Prostate gland (tissue), 2 donors: ENCODE results near the gene KCTD4. TPM values are rescaled to one million over a fixed set of nuclear protein-coding genes. Genes with fewer than 3 reads are reported as not detected.

Experiments used
- DNase-seq: peaks from one replicate; pipeline ENCODE4 v3.0.0-alpha.2; 2019; ENCODE audit warnings: low spot score
- H3K27ac ChIP-seq, 2 donors: fragments of 200-600 bp; sonication (generic); 2 replicates each; pipeline ENCODE4 v1.5.1; 2017 to 2019
- H3K27me3 ChIP-seq: fragments of 200-600 bp; sonication (generic); replicated peaks from 2 replicates; pipeline ENCODE4 v1.5.1; 2019; ENCODE audit not compliant: insufficient read depth
- H3K36me3 ChIP-seq, 2 donors: fragments of 200-600 bp; sonication (generic); 1 replicate in 1 of 2; 2 replicates in 1 of 2; pipeline versions ENCODE4 v1.5.1 to v1.8.1; 2017 to 2019
- H3K4me1 ChIP-seq: fragments of 200-600 bp; sonication (generic); replicated peaks from 2 replicates; pipeline ENCODE4 v1.5.1; 2019
- H3K4me3 ChIP-seq, 2 donors: fragments of 200-600 bp; sonication (generic); 2 replicates each; pipeline ENCODE4 v1.5.1; 2017 to 2019
- H3K9me3 ChIP-seq: fragments of 200-600 bp; sonication (generic); 2 replicates; pipeline ENCODE4 v1.5.1; 2017
- POLR2A ChIP-seq: fragments of 450-650 bp; IDR thresholded peaks from one replicate; pipeline ENCODE4 v1.6.1; 2016; ENCODE audit warnings: antibody characterized with exemption, mild to moderate bottlenecking
- POLR2AphosphoS5 ChIP-seq: sonication (generic); formaldehyde crosslinking; IDR thresholded peaks from one replicate; pipeline ENCODE4 v1.6.1; 2017; ENCODE audit warnings: antibody characterized with exemption
- WGBS: methylation state at CpG from one replicate; pipeline ENCODE4 v1.1.5; 2018; 5-methylcytosine and 5-hydroxymethylcytosine counted together
- intact Hi-C: fragments of 100-400 bp; cut with DNase I; formaldehyde crosslinking; loops from one replicate; pipeline ENCODE4 v1.14.2; 2022
- total RNA-seq, 2 donors: library from RNA; depleted of rRNA; stranded (reverse); fragments of >200 nt; gene quantifications; one replicate each; pipeline ENCODE4 v1.1.0, GENCODE V29; 2016
- TF ChIP-seq, protein P1 (sequence below), 4 experiments: fragments of 200-600 bp in 2 of 4; fragments of 450-650 bp in 2 of 4; sonication (generic) in 2 of 4; IDR thresholded peaks; 1 replicate in 3 of 4; 2 replicates in 1 of 4; pipeline ENCODE4 v1.5.1; 2016 to 2019; ENCODE audit warnings: antibody characterized with exemption in 4 of 4, mild to moderate bottlenecking in 2 of 4, moderate library complexity in 2 of 4

The KCTD4 gene
- total RNA-seq, 2 donors from 2014 or later: not detected

DNA sequence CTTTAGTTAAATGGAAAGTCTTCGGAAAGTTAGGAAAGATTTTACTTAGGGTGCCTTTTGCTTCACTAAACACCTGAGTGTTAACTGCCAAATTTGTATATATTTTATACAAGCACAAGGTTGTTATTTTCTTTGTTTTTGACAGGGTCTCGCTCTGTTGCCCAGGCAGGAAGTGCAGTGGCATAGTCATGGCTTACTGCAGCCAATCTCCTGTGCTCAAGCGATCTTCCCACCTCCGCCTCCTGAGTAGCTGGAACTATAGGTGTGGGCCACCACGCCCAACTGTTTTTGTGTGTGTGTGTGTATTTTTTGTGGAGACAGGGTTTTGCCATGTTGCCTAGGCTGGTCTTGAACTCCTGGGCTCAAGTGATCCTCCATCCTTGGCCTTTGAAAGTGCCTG is 16.2 kb downstream of the KCTD4 start:
- H3K27ac ChIP-seq: no peak overlapping the region
- whole genome bisulfite sequencing: 96% methylated on average over 5 of the region's 5 CpGs
- H3K4me1 ChIP-seq: no peaks in the 10 kb centered on the region
- intact Hi-C loops: loop anchor here (10.0 kb wide), 1 partner anchor 130 kb away; no protein-coding TSS in a partner anchor
- H3K4me3 ChIP-seq: no peak overlapping the region
- DNase-seq: no peak
- no peaks in the 10 kb centered on the region for H3K36me3 ChIP-seq
- no peaks in the 10 kb centered on the region for H3K27me3 ChIP-seq
- TF ChIP-seq POLR2AphosphoS5: no peak
- H3K9me3 ChIP-seq: no peaks in the 10 kb centered on the region

DNA sequence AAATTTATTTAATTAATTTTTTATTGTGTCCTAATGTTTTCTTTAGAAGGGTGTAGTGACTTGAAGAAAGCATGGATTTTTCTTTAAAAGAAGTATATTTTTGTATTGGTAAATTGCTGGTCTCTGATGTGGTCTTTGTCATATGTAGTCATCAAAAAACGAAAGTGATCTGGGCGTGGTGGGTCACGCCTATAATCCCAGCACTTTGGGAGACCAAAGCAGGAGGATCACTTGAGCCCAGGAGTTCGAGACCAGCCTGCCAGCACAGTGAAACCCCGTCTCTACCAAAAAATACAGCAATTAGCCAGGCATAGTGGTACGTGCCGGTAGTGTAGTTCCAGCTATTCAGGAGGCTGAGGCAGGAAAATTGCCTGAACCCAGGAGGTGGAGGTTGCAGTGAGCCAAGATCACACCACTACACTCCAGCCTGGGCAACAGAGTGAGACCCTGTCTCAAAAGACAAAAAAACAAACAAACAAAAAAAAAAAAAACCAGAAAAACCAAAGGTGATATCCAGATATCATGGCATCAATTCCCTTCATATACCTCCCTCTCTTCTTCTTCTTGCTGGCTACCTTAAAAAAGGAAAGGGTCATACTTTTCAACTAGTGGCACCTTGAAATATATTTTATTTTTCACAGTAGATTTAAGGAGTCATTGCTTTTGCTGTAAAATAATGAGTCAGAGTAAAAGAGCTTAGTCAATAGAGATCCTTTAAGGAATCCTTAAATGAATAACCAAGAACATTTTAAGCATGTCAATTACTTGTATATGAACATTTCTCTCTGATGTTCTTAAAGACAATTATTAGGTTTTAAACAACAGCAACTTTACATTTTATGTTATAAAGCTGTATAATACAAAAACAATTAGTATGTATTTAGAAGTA is 19.9 kb downstream of the KCTD4 start:
- no peak overlapping the region for H3K4me3 ChIP-seq
- no peak overlapping the region for H3K27ac ChIP-seq
- H3K36me3 ChIP-seq: no peaks in the 10 kb centered on the region
- intact Hi-C loops: loop anchor here (10.0 kb wide), 1 partner anchor 126 kb away; no protein-coding TSS in a partner anchor
- WGBS: 95% methylated on average over 7 of the region's 7 CpGs
- no peaks in the 10 kb centered on the region for H3K27me3 ChIP-seq
- H3K9me3 ChIP-seq: no peaks in the 10 kb centered on the region
- no peak for DNase-seq
- TF ChIP-seq, protein P1, sequence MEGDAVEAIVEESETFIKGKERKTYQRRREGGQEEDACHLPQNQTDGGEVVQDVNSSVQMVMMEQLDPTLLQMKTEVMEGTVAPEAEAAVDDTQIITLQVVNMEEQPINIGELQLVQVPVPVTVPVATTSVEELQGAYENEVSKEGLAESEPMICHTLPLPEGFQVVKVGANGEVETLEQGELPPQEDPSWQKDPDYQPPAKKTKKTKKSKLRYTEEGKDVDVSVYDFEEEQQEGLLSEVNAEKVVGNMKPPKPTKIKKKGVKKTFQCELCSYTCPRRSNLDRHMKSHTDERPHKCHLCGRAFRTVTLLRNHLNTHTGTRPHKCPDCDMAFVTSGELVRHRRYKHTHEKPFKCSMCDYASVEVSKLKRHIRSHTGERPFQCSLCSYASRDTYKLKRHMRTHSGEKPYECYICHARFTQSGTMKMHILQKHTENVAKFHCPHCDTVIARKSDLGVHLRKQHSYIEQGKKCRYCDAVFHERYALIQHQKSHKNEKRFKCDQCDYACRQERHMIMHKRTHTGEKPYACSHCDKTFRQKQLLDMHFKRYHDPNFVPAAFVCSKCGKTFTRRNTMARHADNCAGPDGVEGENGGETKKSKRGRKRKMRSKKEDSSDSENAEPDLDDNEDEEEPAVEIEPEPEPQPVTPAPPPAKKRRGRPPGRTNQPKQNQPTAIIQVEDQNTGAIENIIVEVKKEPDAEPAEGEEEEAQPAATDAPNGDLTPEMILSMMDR (IDR thresholded peaks at IDR 0.05): no peak
- no peak for TF ChIP-seq POLR2A
- no peak for TF ChIP-seq POLR2AphosphoS5
- no peaks in the 10 kb centered on the region for H3K4me1 ChIP-seq

DNA sequence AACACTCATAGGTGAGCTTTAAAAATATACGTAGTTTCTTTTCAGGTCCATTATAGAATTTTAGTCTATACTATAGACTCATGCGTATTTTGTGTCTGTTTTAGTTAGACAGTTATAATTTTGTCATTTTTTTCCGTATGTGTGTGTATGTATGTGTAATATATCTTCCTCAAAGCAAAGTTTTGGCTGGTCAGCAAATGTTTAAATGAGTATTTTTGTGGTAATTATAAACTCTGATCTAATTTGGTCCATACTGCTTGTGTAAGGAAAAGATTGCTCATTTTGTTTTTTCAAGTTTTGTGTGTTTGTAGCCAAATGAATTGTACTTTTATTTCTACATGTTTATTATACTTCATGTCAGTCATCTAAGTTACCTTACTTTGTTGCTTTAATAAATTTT is 20.5 kb downstream of the KCTD4 start:
- no peaks in the 10 kb centered on the region for H3K9me3 ChIP-seq
- no peaks in the 10 kb centered on the region for H3K27me3 ChIP-seq
- no peak overlapping the region for H3K27ac ChIP-seq
- DNase-seq: no peak
- TF ChIP-seq POLR2AphosphoS5: no peak
- TF ChIP-seq POLR2A: no peak
- TF ChIP-seq, protein P1 (IDR thresholded peaks at IDR 0.05): no peak
- no peaks in the 10 kb centered on the region for H3K4me1 ChIP-seq
- H3K4me3 ChIP-seq: no peak overlapping the region
- H3K36me3 ChIP-seq: no peaks in the 10 kb centered on the region
- intact Hi-C loops: loop anchor here (10.0 kb wide), 1 partner anchor 126 kb away; no protein-coding TSS in a partner anchor
- WGBS: 98% methylated on average over 3 of the region's 3 CpGs

DNA sequence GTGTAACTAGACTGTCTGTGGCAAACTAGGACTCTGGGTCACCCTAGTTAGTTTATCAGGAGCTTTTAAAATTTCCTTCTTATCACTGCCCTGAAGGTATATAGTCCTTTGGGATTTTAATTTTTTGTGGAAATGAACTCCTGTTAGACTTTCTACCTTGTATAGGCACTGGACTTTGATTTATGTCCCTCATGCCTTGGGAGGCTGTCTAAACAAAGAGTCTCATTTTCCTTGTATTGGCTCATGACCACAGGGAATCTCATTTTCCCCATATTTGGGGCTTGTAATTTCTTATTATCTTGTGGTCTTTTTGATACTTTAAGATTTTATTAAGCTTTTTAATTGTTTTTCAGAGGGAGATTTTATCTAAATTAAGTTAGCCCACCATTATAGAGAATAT is 21.4 kb downstream of the KCTD4 start:
- no peak for DNase-seq

DNA sequence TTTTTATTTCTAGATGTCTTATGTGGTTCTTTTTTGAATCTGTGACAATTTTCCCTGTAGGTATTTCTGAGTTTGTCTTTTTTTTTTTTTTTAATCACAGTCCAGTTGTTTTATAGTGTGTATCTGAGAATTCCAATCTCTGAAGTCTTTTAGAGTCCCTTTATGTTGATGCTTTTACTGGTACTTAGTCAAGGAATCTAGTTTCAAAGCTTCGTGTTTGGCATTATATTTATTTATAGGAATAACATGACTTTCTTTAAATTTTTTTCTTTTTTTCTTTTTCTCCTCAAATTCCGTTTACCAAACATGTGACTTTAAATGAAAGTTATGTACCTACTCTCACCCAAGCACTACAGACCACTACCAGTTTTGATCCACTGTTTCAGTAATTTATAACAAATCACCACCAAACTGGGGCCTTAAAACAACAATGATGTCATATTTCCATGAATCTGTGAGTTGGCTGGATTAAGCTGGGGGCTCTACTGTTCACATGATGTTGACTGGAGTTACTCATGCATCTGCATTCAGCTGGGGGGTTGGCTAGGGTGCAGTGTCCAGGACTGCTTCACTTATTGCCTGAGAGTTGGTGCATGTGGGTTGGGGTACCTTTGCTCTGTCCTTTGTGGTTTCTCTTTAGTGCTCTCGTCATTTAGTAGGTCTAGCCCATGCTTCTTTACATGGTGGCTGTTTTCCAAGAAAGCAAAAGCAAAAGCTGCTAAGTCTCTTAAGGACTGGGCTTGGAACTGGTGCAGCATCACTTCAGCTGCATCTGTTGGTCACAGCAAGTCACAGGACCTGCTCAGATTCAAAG is 22.3 kb downstream of the KCTD4 start:
- no peaks in the 10 kb centered on the region for H3K4me1 ChIP-seq
- TF ChIP-seq, protein P1 (IDR thresholded peaks at IDR 0.05): no peak
- no peak for TF ChIP-seq POLR2A
- 51% methylated on average over 3 of the region's 3 CpGs for WGBS
- H3K27me3 ChIP-seq: no peaks in the 10 kb centered on the region
- H3K36me3 ChIP-seq: no peaks in the 10 kb centered on the region
- intact Hi-C loops: no loop called here
- no peak overlapping the region for H3K27ac ChIP-seq
- no peak overlapping the region for H3K4me3 ChIP-seq
- no peak for DNase-seq
- no peaks in the 10 kb centered on the region for H3K9me3 ChIP-seq

More for the DNA sequence above, 21.4 kb downstream of the KCTD4 start:
- intact Hi-C loops: no loop called here
- Histone ChIP-seq H3K9me3 (no peaks in the 10 kb centered on the region), H3K4me3 (no peak overlapping the region), H3K27me3 (no peaks in the 10 kb centered on the region), H3K36me3 (no peaks in the 10 kb centered on the region), H3K4me1 (no peaks in the 10 kb centered on the region), H3K27ac (no peak overlapping the region)
- TF ChIP-seq POLR2AphosphoS5 (no peak), POLR2A (no peak)
- TF ChIP-seq, protein P1 (IDR thresholded peaks at IDR 0.05): no peak
